Loucy (cell line): ENCODE measurements around the gene IFITM5.

ENCODE experiments used
- EZH2phosphoT487 ChIP-seq: fragments of 200-600 bp; IDR thresholded peaks from 2 replicates; pipeline ENCODE4 v1.6.1; 2018; ENCODE audit warnings: antibody characterized with exemption, mild to moderate bottlenecking, moderate library complexity, borderline replicate concordance
- TF ChIP-seq, protein P1 (sequence below): fragments of 200-600 bp; sonication (generic); conservative IDR thresholded peaks from 2 replicates; pipeline ENCODE4 v1.5.1; 2014; ENCODE audit warnings: mild to moderate bottlenecking, antibody characterized with exemption, low read length

- TF ChIP-seq, protein P1, sequence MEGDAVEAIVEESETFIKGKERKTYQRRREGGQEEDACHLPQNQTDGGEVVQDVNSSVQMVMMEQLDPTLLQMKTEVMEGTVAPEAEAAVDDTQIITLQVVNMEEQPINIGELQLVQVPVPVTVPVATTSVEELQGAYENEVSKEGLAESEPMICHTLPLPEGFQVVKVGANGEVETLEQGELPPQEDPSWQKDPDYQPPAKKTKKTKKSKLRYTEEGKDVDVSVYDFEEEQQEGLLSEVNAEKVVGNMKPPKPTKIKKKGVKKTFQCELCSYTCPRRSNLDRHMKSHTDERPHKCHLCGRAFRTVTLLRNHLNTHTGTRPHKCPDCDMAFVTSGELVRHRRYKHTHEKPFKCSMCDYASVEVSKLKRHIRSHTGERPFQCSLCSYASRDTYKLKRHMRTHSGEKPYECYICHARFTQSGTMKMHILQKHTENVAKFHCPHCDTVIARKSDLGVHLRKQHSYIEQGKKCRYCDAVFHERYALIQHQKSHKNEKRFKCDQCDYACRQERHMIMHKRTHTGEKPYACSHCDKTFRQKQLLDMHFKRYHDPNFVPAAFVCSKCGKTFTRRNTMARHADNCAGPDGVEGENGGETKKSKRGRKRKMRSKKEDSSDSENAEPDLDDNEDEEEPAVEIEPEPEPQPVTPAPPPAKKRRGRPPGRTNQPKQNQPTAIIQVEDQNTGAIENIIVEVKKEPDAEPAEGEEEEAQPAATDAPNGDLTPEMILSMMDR: no peak
- TF ChIP-seq EZH2phosphoT487: no peak
Observed at GRCh38 chr11:334264-334994, 35.1 kb upstream of the IFITM5 start.
